GM19455 (cell line): ENCODE data around the gene GLMP.
A peak's percentile ranks its signal among the peaks of the same experiment; 100 is the strongest.
"Not testable (repeated sequence)": the region's sequence is repeated elsewhere in the genome, so short reads cannot be mapped to it uniquely, and the experiment has no call there.

Experiments
- ATAC-seq: cut with Tn5 transposase; IDR thresholded peaks from one replicate; pipeline ENCODE4 v1.9.1; 2021; ENCODE audit not compliant: unreplicated experiment

Gene GLMP, protein sequence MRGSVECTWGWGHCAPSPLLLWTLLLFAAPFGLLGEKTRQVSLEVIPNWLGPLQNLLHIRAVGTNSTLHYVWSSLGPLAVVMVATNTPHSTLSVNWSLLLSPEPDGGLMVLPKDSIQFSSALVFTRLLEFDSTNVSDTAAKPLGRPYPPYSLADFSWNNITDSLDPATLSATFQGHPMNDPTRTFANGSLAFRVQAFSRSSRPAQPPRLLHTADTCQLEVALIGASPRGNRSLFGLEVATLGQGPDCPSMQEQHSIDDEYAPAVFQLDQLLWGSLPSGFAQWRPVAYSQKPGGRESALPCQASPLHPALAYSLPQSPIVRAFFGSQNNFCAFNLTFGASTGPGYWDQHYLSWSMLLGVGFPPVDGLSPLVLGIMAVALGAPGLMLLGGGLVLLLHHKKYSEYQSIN

DNA sequence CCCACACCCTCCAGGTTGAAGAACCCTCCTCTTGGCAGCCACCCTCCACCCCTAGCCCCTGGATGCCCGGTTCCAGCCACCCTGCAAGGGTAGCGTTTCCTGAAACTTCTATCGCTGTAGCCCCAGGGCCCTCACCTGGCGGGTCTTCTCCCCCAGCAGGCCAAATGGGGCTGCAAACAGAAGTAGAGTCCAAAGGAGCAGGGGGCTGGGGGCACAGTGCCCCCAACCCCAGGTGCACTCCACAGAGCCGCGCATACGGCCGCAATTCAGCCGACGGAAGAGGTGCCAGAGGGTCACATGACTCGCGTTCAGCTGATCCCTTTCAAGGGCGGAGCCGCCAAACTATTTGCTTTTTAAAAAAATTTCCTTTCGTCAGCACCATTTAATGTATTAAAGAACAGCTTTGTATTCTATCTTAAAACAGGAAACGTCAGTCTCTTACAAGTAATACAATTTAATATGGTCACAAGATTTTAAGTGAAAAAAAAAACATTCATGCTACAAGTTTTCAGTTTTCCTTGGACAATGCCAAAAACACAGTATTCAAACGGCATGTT, at the start of gene GLMP:
TSS of gene GLMP (minus strand) at position 289 of the 557 bp plus-strand sequence. CDS start at position 255, 34 bp downstream.
- ATAC-seq, result no peak

DNA sequence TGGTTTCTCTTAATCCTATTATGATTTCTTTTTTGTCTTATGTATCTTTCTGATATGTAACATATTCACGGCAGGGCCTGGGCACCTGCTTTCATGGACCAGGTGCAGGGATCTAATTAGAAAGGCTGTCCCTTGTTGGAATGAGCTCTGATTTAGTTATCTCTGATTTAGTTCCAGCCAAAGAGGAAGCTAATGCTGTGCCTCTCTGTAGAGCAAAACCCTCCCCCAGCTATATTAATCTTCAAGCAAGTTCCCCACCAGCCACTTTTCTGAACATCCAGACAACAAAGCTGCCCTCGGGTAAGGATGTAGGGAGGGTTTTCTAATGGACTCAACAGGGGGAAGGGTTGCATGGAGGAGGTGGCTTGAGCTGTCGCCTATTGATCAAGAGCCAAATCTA, 48.9 kb upstream of the GLMP start:
- ATAC-seq, result no peak

DNA sequence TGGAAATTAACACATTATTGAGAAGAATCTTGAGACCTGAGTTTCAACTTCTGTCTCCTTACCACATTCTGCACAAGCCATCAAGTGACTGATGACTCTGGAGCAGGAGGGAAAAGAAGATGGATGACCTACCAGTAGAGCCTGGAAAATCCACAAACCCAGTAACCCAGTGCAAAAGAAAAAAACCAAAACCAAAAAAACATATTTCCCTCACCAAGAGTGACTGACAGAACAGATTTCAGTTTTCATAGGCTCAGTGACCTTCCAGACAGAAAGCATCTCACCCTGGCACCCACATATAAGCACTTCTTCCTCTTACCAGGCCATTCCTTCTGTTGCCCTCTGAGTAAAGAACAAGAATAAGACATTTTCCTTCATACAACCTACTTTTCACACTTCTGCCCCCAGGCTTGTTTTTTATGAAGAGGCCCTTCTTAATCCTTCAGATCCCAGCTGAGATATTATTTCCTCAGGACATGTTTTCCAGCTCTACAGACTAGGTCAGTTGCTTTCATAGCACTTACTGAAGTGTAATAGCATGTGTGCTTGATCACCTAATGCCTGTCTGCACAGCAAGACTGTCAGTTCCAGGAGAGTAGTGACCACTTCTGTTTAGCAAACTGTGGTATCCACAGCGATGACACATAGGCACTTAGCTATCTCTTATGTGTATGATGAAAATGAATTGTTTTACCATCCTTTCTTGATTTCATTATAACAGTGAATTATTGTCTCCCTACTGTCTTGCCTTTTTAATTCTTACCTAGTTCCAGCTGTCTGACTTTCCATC, 46.9 kb upstream of the GLMP start:
- ATAC-seq, result no peak

DNA sequence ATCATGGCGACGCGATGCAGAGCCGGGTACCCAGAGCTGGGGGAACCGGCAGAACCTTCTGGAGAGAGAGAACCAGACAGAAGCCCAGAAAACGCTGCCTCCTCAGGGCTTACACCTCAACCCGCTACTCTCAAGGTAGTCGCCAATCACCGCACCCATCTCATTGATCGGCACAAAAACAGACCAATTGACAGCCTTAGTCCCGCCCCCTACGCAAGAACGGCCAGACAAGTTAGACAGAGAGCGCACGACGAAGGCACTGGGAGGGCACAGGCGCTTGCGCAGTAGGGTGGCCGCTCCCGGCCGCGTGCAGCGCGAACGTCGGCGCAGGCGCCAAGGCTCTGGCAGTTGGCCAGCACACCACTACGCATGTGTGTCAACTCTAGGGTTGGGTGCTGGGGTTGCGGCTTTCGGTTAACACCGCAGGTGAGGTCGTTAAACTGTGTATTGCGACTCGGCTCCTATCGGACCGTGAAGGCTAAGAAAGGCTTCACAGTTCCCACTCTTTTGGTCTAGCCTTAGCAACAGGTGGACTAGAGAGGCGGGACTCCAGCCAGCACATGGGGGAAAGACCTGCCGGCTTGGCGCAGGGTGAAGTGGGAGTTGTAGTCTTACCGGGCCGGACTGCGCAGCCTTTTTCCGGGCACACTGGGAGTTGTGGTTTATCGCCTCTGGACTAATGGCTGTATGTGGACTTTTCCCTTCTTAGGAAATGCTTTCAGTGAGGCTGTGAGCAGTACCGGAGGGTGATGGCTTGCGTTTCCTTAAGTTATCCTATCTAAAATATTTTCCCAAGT, 42.9 kb upstream of the GLMP start, which contains the start of the genes CCT3 and TSACC:
TSS of gene CCT3 (minus strand) at position 113 of the 797 bp plus-strand sequence. CDS start at position 5, 108 bp downstream.
TSS of gene TSACC (plus strand) at position 347 of the 797 bp plus-strand sequence. CDS start 1,232 bp downstream, outside the sequence.
- peak; percentile 91 for ATAC-seq

DNA sequence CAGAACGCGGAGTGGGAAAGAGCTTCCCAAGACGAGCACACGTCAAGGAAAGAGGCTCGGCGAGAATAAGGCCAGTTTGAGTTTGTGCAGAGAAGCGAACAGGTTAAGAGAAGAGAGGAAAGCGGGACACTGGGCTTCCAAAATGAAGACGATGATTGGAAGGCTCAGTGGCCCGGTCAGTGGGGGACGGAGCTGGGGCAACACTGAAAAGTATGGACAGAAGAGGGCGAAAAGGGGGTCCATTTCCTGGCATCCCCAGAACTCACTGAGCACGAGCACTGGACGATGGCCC, 42.4 kb upstream of the GLMP start:
- ATAC-seq, result no peak

DNA sequence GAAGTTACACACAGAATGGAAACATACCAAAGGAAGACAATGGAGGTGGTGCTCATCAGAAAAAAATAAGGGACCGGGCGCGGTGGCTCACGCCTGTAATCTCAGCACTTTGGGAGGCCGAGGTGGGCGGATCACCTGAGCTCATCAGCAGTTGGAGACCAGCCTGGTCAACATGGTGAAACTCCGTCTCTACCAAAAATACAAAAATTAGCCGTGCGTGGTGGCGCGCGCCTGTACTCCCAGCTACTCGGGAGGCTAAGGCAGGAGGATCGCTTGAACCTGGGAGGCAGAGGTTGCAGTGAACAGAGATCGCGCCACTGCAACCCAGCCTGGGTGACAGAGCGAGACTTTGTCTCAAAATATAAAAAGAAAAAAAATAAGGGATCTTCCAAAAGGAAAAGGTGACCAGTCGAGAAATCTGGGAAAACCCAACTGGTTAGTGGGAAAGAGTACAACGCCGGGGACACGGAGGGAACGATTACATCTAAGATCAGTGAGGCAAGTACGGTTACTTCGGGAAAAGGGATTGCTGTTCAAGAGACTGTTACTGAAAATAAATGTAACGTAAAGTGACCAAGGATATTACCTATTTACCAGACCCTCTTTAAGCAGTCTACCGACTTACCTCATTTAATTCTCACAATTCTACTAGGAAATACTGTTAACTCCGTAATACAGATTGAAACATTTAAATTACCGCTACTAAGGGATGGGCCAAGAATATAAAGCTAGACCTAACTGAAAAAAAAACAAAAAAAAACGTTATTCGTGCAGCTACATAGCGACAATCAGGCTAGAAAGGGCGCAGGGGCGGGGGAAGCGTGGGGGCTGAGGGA, 41.8 kb upstream of the GLMP start:
- ATAC-seq, result no peak

DNA sequence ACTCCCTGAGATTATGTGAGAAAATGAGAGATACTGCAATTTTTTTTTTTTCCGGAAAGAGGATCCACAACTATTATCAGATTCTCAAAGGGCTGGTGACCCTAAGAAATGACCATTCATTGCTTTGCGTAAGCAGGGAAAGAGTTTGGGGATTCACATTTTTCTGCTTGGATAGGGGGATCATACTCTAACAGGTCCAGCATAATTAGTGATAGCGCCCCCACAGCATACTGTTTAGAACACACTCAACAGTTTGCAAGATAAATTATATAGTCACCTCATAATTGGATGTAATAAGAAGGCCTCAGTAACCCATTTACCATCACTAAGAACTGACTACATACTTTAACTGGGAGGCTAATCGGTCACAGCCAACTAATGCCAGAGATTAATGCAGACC, 40.8 kb upstream of the GLMP start:
- no peak for ATAC-seq

DNA sequence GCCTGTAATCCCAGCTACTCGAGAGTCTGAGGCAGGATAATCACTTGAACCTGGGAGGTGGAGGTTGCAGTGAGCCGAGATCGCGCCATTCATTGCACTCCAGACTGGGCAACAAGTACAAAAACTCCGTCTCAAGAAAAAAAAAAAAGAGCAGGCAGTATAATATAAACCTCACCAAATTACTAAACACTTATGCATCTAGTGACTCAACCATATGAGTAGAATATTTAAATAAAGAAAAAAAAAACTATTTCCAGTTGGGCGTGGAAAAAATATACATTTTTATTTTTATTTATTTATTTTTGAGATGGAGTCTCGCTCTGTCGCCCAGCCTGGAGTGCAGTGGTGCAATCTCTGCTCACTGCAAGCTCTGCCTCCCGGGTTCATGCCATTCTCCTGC, 27.7 kb upstream of the GLMP start:
- not testable (repeated sequence) for ATAC-seq

DNA sequence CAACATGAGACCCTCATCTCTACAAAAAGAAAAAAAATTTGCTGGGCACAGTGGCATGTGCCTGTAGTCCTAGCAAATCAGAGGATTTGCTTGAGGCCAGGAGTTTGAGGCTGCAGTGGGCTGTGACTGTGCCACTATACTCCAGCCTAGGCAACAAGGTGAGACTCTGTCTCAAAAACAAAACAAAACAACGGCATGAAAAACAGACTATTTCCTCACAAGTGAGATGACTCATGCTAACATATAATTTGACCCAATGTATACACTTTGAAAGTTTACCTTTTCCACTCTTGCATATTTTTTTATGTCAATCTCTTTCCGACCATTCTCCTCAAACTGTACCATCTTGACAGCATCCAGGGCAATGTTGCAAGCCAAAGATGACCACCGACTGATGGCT, 25.1 kb upstream of the GLMP start:
- no peak for ATAC-seq

DNA sequence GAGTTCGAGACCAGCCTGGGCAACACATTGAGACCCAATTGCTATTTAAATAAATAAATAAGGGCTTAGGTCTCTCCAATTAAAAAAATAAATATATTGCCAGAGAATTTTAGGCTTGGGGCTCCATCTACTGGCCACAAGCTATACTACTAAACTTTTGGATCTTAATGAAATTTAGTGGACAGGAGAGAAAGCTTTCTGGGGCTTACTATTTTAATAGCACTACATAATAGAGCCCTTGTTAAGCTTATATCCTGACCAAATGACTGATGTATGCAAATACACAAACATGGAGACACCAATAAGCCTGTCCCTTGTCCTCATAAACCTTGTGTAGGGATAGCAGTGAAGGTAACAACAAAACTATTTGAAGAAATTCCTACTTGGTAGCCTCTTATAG, 24.2 kb upstream of the GLMP start:
- ATAC-seq, result no peak

DNA sequence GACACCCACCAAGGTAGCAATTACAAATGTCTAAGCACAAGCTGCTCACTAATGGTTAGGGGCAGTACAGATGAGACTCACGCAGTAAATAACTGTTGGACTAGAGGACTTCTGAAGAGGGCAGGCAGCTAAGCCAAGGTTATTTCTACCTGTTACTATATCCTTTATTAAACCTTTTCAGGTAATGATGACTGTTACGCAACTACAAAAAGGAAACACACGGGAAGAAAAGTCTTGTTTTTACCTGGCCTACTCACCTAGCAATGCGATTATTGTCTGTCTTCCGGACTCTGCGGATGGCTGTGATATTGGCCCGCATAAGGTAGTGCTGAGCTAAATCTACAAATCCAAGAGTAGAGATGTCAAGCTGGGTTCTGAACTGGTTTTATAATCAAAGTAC, 21.4 kb upstream of the GLMP start:
- ATAC-seq, result no peak

DNA sequence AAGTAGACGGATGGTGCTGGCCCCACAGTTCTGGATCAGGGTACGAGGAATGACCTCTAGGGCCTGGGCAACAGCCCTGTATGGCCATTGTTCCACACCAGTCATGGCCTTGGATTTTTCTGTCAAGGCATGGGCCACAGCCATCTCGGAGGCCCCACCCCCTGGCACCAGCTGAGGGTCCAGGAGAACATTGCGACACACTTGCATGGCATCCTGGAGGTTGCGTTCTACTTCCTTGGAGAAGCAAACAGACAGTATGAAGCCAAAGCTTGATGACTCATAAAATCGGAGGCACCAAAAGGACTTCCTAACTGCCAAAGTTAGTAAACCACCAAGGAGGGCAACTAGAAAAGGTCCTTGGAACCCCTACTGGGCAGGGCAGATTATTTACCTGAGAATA, 15.5 kb upstream of the GLMP start:
- ATAC-seq, result no peak

DNA sequence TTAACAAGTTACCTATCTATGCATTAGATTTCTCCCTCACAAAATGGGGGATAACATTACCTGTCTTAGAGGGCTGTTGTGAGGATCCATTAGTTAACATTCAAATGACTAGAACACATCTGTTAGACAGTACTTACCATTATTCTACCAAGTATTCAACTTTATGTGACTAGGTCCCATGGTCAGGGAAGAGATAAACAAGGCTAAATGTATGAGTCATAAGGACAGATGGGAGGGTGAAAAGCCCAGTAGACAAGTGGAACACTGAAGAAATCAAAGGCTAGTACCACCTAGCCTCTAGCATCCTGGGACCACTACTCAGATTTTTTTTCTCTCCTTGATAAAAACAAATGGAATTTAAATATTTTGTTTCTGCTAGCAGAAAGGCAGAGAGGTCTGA, 12.6 kb upstream of the GLMP start:
- no peak for ATAC-seq

DNA sequence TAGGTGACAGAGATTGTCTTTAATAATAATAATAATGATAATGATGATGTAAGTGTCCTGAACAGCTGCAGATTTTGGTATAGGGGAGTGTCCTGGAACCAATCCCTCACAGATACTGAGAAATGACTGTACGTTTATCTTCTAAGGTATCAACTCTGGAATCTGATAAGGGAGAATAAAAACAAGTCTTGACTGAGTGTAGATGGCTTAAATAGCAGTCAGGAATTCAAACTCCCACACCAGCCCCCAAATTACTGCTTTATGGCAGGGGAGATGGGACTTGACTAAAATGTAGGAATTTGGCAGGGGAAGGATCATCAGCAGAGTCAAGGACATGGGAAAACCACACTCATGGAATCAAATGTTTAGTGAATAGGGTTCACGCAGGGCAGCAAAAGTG, 9.7 kb upstream of the GLMP start:
- no peak for ATAC-seq

DNA sequence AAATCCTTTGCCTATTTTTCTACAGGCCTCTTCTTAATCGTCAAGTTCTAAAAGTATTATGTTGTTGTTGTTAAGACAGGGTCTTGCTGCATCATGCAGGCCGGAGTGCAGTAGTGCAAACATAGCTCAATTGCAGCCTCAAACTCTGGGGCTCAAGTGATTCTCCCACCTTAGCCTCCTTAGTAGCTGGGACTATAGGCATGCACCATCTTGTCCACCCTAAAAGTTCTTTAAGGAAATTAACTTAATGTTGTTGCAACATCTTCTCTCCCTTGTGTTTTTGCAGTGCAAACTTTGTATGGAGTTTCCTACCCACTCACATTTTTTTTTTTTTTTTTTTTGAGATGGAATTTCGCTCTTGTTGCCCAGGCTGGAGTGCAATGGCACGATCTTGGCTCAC, 7.8 kb upstream of the GLMP start:
- no peak for ATAC-seq

DNA sequence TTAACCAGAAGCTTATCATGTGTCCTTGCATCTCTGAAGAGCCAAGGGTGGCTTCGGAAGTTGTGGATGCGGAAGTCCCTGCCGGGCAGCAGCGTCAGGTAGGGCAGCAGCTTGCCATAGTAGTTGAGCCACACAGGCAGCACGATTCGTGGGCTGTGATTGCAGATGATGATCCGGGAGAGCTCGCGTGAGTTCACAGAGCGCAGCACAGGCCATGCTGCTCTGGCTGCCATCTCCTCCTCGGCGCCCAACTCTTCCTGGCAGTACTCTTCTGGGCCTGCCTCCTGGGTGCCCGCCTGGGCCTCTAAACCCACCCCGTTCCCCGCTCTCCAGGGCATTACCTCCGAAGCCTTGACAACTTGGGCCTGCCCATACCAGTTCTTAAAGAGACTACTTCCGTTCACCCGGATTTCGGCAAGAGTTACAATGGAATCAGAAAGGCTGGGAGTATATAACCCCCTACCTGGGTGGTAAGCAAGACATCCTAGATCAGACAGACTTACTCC, 3.4 kb upstream of the GLMP start, which contains the start of gene VHLL:
TSS of gene VHLL (minus strand) at position 456 of the 506 bp plus-strand sequence. CDS start at position 338, 118 bp downstream.
- ATAC-seq, result no peak

DNA sequence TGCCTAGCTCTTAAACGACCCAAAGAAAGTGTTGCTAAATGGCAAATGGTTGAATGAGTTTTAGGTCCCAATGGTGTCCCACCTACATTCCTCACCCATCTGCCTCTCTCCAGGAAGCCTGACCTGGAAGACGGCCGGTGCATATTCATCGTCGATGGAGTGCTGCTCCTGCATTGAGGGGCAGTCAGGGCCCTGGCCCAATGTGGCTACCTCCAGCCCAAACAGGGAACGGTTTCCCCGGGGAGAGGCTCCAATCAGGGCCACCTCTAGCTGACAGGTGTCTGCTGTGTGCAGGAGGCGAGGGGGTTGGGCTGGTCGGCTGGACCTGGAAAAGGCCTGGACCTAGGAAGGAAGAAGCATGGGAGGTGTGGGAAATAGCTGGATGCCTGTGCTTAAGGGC, 1.6 kb downstream of the GLMP start:
- no peak for ATAC-seq

DNA sequence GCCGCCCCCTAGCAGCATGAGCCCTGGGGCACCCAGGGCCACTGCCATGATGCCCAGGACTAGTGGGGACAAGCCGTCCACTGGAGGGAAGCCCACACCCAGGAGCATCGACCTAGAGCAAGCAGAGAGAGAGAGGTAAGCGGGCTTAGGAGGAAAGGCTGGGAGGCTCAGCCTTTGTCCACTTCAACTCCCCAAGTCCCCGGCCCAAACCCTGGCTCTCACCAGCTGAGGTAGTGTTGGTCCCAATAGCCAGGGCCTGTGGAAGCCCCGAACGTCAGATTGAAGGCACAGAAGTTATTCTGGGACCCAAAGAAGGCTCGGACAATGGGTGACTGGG, 2.4 kb downstream of the GLMP start:
- no peak for ATAC-seq

DNA sequence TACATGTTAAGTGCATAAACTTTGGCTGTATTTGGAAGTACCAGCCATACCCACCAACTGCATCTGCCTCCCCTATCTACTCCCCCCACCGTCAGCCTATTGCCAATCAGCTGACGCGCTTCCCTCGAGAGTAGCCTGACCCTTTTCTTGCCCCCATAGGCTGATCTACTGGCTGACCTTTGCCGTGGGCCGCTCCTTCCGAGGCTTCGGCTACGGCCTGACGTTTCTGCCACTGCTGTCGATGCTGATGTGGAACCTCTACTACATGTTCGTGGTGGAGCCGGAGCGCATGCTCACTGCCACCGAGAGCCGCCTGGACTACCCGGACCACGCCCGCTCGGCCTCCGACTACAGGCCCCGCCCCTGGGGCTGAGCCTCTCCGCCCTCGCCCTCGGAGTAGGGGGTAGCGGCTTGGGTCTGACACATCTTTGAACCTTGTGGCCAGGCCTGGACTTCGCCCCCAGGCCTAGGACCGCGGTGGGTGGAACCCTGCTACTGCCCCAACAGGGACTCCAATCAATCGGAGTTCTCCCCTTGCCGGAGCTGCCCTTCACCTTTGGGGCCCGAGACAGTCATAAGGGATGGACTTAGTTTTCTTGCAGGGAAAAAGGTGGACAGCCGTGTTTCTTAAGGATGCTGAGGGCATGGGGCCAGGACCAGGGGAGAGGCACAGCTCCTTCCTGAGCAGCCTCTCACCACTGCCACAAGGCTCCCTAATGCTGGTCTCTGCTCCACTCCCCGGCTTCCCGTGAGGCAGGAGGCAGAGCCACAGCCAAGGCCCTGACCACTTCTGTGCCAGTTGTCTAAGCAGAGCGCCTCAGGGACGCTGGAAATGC, 4.0 kb downstream of the GLMP start:
- ATAC-seq, result no peak
